Activated CD8-positive, alpha-beta memory T cell treated with anti-CD3 and anti-CD28 coated beads, Interleukin-2, amount 50 U/mL, for 24 hours (primary cell): ENCODE data around the gene UNKL.
"Not testable (repeated sequence)": the region's sequence is repeated elsewhere in the genome, so short reads cannot be mapped to it uniquely, and the experiment has no call there.

Source experiments
- DNase-seq: peaks from one replicate; pipeline ENCODE4 v3.0.0-alpha.2; 2020; ENCODE audit errors: extremely low read depth

The UNKL gene

DNA sequence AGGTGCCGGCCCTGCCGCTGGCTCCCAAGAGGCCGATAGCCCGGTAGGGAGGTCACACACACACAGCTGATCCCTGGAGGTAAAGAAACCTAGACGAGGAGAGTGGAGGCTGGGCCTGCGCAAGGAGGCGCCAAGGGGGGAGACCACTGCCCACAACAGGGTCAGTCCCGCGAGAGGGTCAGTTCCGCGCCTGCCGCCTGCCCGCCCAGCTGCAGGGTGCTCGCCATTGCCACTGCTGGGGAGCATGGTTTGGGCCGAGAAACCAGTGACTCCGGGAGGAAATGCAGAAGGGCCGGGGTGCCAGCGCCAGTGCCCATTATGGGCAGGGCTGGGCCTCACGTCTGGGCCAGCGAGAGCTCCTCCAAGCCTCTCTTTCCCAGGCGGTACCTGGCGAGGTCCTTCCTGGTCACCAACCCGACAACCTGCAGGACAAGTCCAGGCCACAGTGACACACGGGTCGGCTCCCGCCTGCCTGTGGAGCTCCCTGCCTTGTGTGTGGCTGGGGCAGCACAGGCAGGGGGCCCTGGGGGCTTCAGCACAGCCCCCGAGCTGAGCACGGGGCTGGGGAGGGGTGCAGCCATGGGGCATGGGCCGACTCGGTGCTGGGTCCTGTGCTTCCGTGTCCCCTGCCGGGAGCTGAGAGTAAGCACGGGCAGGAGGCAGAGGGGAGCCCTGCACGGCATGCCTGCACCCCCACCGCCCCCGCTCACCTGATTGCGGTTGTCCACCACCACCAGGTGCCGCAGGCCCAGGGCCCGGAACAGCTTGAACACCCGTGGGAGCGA lies 32.0 kb upstream of the UNKL start:
- no peak for DNase-seq

DNA sequence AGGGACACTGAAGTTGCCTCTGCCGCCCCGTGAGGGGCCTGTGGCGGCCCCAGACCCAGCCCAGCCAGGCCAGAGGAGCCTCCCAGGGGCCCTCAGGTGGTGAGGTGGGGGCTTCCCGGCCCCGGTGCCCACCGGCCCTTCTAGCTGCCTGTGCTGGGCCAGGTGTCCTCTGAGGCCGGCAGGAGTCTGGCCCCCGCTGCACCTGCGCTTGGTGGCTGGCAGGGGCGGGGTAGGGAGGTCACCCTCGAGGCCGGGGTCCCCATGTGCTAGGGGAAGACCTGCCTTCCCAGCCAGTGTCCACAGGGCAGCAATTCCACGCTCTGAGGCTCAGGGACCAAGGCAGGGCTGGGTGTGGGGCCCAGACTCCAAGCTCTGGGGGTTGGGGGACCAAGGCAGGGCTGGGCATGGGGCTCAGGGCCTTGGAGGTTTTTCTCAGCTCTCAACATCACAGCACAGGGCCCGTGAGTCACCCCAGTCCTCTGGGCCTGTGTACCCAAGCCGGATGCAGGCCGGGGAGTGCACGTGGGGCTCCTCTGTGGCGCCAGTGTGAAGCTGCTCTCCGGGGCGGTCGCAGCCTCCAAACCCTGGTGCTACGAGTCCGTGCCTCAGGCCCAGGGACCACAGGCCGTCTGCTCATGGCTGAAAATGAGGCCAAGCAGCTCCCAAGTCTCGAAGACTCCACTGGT lies 31.2 kb upstream of the UNKL start:
- DNase-seq: no peak

GRCh38 chr16:1444730-1445517 lies 30.4 kb upstream of the UNKL start:
- DNase-seq: no peak

DNA sequence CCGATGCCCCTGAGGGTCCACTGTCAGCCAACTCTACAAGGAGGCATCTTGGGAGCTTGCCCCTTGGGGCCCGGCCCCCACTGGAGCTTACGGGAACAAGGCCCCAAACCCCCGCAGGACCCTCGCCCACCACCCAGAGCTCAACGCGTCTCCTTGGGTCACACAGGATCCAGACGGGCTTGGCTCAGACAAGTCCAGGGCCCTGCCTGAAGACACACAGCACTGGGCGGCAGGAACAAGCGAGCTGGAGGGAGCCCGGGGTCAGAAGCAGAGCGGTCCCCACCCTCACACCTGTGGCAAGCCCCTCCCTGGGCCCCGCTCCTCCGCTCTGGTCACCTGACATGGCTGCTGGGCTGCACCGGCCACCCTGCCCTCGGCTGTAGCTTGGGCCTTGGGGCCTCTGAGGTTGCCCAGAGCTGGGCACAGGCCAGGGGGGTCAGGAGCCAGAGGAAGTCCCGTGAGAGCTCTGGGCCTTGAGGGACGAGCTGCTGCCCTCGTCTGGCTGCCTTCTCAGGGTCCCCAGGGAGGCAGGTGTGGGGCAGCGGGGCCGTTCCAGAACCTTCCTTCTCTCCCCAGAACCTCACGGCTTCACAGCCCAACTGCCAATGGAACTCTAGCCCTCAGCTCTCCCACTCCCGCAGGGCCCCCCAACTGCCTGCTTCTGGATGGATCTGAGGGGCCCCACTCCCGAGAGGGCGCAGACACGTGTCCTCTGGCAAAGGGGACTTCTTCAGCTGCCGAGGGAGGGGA lies 29.7 kb upstream of the UNKL start, which contains the start of gene CCDC154:
Gene CCDC154, minus strand, starts transcription at position 577 of the 750 bp plus-strand sequence. Its CDS starts 234 bp downstream, at position 343.
- DNase-seq: no peak

DNA sequence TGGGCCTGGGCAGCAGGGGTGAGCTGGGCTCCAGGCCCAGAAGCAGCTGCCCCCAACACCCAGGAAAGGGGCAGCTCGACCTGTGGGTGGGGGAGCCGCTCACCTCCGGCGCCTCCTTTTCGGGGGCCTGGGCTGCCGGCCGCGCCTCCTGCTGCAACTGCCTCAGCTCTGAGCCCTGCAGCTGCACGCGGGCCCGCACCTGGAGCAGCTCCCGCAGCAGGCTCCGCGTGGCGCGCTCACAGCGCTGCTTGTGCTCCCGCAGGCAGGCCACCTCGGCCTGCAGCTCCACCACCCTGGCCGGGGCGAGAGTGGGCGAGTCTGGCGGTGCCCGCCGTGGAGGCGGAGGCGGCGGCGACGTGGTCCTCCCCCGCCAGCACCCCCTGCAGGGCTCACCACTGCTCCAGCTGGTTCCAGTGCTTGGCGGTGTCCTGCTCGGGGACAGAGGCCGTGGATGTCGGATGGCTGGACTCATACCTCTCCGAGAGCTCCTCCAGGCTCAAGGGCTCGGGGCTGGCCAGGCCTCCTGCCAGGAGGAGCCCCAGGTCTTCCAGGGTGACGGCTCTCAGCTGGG lies 29.0 kb upstream of the UNKL start:
- no peak for DNase-seq

DNA sequence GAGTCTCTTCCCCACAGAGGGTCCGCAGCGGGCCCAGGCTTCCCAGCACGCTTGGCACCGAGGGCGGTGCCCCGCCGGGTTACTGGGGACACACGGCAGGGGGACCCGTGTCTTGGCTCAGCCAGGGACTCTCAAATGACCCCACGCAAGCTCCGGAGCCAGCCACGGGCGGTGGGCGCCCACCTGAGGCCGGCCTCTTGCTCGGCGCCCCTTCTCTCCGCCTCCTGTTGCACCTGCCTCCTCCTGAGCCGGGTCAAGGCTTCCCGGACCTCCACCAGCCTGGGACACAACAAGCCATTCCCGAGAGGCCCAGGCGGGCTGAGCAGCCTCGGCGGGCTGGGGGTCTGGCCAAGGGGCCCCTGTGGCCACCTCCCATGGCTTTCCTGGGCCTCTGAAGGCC lies 28.2 kb upstream of the UNKL start:
- DNase-seq: no peak

DNA sequence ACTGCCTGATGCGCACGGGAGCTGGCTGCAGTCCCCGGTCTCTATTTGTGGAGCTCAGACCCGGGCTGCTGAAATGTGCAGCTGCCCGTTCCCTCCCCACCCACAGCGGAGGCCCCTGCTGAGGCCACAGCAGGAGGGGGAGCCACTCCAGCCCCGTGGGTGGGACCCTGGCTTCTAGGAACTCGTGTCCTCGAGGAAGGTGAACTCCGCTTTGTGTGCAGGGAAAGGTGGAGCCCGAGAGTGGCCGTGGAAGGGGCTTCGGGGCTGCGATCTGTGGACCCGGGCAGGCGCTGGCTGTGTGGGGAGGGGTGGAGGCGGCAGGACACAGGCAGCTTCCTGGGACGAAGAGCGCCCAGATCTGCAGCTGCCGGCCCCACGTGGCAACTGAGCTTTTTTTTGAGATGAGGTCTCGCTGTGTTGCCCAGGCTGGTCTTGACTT lies 26.9 kb upstream of the UNKL start:
- DNase-seq: no peak

DNA sequence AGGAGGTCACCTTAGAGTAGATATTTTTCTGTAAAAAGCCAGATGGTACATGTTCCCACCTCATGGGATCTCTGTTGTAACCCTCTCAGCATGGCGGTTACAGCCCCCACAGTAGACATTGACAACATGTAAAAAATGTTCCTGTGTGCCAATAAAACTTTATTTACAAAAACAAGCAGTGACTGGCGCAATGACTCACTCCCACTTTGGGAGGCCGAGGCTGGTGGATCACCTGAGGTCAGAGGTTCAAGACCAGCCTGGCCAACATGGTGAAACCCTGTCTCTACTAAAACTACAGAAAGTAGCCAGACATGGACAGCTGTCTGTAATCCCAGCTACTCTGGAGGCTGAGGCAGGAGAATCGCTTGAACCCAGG lies 25.2 kb upstream of the UNKL start:
- not testable (repeated sequence) for DNase-seq

- no peak for DNase-seq
Observed at GRCh38 chr16:1439058-1439698, 24.7 kb upstream of the UNKL start.

GRCh38 chr16:1438229-1439057 lies 23.9 kb upstream of the UNKL start:
- no peak for DNase-seq

DNA sequence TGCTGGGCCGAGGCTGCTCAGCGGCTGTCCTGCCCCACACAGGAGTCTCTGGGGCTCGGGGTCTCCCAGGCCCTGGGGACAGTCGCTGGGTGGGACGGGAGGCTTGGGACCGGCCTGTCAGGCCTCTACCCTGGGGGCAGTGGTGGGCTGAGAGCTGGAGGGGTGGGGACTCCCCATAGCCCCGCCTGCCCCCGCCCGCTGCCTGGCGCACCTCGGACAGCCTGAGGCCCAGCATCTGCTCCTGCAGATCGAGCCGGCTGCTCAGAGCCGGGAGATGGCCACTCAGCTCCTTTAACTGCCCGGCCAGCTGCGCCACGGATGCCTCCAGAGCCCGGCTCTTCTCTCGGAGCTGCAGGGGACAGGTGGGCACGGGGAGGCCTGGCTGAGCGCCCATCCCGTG lies 23.1 kb upstream of the UNKL start:
- no peak for DNase-seq

DNA sequence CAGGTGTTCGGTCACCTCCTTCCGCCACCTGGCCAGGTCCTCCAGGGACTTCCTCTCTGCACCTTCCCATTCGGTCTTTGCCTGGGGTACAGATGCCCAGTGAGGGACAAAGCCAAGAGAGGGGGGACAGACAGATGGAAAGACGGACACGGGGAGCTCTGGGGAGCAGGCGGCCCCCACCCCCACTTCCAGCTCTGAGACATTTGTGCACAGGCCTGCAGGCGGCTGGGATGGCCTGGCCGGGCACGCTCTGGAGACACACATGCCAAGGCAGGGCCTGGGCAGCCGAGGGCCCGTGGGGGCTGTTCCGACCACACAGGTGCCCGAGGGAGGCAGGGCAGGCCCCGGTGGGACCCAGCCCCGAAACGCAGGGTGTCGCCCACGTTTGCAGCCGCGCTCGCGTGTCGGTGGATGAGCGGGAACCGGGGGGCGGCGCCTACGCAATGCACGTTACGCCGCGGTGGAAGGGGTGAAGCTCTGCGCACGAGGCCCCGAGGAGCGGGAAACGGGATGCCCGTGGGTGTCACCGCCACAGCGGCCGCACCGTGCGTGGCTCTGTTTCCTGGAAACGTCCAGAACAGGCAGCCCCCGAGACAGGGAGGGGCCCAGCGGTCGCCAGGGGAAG lies 22.3 kb upstream of the UNKL start:
- DNase-seq: no peak

- no peak for DNase-seq
Observed at GRCh38 chr16:1435921-1436697, 21.6 kb upstream of the UNKL start.

DNA sequence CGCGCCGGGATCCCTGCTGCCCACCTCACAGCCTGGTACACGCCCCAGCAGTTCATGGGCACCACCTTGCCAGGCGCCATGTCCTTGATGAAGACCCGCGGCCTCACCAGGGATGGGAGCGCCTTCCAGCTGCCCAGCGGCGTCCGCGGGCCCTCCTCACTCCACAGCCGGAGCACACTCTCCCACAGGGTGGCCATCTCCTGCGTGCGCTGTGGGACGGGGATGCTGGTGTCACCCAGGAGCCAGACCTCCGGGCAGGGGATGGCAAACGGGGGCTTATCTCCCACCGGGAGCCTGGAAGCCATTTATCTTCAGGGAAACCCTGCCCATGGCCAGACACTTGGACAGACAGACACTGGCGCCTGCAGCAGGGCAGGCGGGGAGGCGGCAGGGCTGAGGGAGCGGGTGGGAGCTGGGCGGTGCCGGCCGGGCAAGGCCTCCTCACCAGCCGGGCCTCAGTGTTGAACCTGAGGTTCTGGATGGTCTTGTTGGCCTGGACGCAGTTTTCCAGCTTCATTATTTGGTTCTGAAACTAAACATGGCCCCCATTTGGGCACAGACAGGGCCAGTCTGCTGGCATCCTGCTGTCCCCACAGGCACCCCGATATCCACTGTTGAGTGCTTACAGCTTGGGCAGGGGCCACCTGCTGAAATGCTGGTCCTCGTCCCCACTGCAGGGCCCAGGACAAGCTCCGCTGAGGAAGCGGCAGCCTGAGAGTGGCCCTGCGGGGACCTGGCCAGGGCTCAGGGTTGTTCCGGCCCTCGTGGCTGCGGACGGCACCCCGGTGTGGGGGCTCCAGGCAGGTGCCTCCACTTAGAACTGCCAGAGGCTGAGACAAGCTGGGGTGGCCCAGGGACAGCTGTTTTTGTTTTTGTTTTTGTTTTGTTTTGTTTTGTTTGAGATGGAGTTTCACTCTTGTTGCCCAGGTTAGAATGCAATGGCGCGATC lies 20.4 kb upstream of the UNKL start:
- DNase-seq: no peak

- no peak for DNase-seq
Observed at GRCh38 chr16:1433756-1434155, 19.3 kb upstream of the UNKL start.

DNA sequence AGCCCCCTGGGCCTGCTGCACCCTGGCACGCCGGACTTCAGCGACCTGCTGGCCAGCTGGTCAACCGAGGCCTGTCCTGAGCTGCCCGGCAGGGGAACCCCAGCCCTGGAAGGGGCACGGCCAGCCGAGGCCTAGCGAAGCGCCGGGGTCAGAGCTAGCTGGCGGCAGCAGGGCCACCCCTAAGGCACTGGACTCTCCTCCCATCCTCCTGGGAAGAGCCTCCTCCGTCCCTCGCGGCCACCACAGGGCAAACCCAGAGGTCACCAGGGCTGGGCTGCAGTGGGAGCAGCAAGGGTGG lies 18.7 kb upstream of the UNKL start:
- DNase-seq: no peak

- DNase-seq: no peak
Observed at GRCh38 chr16:1432388-1433262, 18.1 kb upstream of the UNKL start.
